Activated naive CD4-positive, alpha-beta T cell treated with anti-CD3 and anti-CD28 coated beads, Interleukin-2, amount 10 ng/mL, durations not matched to agents 7 days and 5 days (primary cell): ENCODE results near the gene SEMA4D.
"Not testable (repeated sequence)": the region's sequence is repeated elsewhere in the genome, so short reads cannot be mapped to it uniquely, and the experiment has no call there.

ENCODE experiments used
- CTCF ChIA-PET: fragments of 350-600 bp; sonication (Branson Sonifier 250); formaldehyde crosslinking; loops from one replicate; lab custom pipeline; 2021; ENCODE audit warnings: antibody characterized with exemption; lab: Charles Lee
- DNase-seq: peaks from one replicate; pipeline ENCODE4 v3.0.0-alpha.2; 2020
- H3K27ac Mint-ChIP-seq: one replicate; pipeline ENCODE4 v1.8.0; 2021; ENCODE audit warnings: mild to moderate bottlenecking, moderate library complexity, mixed read lengths
- H3K27me3 Mint-ChIP-seq: one replicate; pipeline ENCODE4 v1.8.0; 2021; ENCODE audit warnings: mild to moderate bottlenecking, mixed read lengths
- H3K36me3 Mint-ChIP-seq: one replicate; pipeline ENCODE4 v1.8.0; 2021; ENCODE audit warnings: mixed read lengths
- H3K4me1 Mint-ChIP-seq: one replicate; pipeline ENCODE4 v1.8.0; 2021; ENCODE audit warnings: mixed read lengths
- H3K4me3 Mint-ChIP-seq: one replicate; pipeline ENCODE4 v1.8.0; 2021; ENCODE audit warnings: mild to moderate bottlenecking, moderate library complexity, mixed read lengths
- H3K9me3 Mint-ChIP-seq: one replicate; pipeline ENCODE4 v1.8.0; 2021; ENCODE audit warnings: mixed read lengths

The SEMA4D gene

DNA sequence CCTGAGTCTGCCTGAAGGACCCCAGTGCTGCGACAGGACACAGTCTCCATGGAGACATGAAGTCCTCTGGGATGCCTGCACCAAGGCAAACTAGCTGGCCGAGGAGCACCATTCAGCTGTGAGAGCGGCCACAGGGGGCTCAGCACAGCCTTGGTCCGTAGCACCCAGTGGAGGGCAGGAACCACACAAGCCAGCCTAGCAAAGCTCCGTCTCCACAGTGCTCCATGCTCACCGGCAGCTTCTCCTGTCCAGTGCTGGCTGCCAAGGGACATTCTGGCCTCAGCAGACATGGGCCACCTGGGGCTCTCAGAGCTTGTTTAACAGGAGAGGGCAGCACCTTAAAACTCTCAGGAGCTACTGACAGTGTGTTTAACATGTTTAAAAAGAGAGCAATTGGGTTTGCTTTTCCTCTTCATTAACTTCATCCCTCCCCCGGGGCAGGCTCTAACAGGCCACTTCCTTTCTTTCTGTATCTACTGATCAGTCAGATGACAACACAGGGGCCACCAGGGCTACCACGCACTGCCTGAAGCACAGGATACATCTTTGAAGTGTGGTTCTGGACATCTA lies 122.6 kb downstream of the SEMA4D start:
- H3K27me3 Mint-ChIP-seq, result no peaks in the 10 kb centered on the region
- peaks cover 60% of the 10 kb centered on the region for H3K4me1 Mint-ChIP-seq
- H3K27ac Mint-ChIP-seq, result peak overlapping the region; percentile 62
- DNase-seq, result peak; percentile 61
- CTCF ChIA-PET, result interaction anchor here (1.0 to 1.1 kb wide), 2 partner anchors 27 to 155 kb away, joined by 3 read pairs; no protein-coding TSS in a partner anchor
- no peak overlapping the region for H3K4me3 Mint-ChIP-seq
- no peaks in the 10 kb centered on the region for H3K9me3 Mint-ChIP-seq
- H3K36me3 Mint-ChIP-seq, result peaks cover 39% of the 10 kb centered on the region

DNA sequence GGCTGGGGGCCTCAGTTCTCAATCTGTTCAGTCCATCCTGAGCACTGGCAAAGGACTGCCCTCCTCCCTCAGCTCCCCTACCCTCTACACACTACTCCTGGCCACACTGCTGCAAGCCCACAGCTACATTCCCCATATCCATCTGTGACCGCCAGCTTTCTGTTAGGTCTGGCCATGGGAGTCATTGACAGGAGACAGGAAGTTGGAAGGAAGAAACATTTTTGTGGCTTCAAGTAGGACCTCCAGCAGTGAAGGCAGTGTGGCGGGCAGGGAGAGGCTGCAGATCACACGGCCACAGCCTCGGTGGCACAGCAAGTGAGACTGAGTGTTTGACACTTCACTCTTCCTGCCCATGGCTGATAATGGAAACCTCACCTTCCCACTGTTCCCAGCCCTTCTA lies 123.7 kb downstream of the SEMA4D start:
- Mint-ChIP-seq H3K27ac (peak overlapping the region; percentile 62), H3K27me3 (no peaks in the 10 kb centered on the region), H3K36me3 (peaks cover 33% of the 10 kb centered on the region), H3K4me1 (peaks cover 49% of the 10 kb centered on the region), H3K9me3 (no peaks in the 10 kb centered on the region), H3K4me3 (no peak overlapping the region)
- DNase-seq, result no peak
- CTCF ChIA-PET, result no interaction called here

DNA sequence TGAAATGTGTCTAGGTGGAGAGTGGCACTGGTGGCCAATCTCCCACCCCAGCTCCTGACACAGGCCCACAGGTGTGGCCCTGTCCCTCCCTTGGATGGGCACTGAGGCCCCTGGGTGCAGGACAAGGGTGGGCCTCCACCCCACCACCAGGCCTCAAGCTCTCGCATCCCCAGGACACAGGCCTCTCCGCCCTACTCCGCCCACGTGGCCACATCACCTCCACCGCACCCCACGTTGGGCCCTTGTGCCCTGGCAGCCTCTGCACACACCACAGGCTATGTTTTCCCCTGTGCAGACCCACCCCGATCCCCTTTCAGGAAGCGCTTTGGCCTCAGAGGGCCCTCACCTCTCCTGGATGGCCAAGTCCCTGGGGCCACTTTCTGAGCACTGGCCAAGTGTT lies 124.9 kb downstream of the SEMA4D start:
- H3K27ac Mint-ChIP-seq, result peak overlapping the region; percentile 77
- CTCF ChIA-PET, result interaction anchor here (0.6 kb wide), 1 partner anchor 203 kb away, joined by 3 read pairs; no protein-coding TSS in a partner anchor
- peaks cover 22% of the 10 kb centered on the region for H3K36me3 Mint-ChIP-seq
- H3K27me3 Mint-ChIP-seq, result no peaks in the 10 kb centered on the region
- H3K4me3 Mint-ChIP-seq, result no peak overlapping the region
- H3K9me3 Mint-ChIP-seq, result no peaks in the 10 kb centered on the region
- no peak for DNase-seq
- peaks cover 45% of the 10 kb centered on the region for H3K4me1 Mint-ChIP-seq

DNA sequence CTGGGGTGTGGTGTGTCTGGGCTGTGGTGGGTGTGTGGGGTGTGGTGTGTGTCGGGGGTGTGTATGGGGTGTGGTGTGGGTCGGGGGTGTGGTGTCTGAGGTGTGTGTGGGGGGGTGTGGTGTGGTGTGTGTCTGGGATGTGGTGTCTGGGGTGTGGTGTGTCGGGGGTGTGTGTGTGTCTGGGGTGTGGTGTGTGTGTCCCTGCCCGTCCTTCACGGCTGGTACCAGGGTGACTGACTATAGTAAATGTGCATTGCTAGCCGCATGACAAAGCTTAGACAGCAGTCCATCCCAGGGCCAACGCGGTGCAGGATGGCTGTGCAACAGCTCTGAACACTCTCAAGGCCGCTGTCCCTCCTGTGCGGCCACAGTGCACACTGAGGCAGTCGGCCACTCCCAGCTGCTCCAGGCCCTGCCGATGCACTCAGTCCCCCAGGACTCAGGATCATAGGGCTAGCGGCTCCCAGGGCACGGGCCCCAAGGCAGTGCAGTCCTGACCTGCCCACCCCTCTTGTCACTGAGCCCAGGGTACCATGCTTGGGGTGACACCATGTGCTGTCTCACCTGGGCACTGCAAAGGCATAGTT lies 125.6 kb downstream of the SEMA4D start:
- Mint-ChIP-seq H3K4me1 (peaks cover 44% of the 10 kb centered on the region), H3K27me3 (no peaks in the 10 kb centered on the region), H3K9me3 (no peaks in the 10 kb centered on the region), H3K27ac (peak overlapping the region; percentile 77), H3K36me3 (peaks cover 15% of the 10 kb centered on the region), H3K4me3 (no peak overlapping the region)
- CTCF ChIA-PET, result no interaction called here
- DNase-seq, result peak; percentile 52

DNA sequence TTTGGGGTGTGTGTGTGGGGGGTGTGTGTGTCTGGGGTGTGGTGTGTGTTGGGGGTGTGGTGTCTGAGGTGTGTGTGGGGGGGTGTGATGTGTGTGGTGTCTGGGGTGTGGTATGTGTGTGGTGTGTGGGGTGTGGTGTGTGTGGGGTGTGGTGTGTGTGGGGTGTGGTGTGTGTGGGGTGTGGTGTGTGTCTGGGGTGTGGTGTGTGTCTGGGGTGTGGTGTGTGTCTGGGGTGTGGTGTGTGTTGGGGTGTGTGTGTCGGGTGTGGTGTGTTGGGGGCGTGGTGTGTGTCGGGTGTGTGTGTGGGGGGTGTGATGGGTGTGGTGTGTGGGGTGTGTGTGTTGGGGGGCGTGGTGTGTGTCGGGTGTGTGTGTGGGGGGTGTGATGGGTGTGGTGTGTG lies 126.1 kb downstream of the SEMA4D start:
- H3K4me3 Mint-ChIP-seq, result not testable (repeated sequence)

DNA sequence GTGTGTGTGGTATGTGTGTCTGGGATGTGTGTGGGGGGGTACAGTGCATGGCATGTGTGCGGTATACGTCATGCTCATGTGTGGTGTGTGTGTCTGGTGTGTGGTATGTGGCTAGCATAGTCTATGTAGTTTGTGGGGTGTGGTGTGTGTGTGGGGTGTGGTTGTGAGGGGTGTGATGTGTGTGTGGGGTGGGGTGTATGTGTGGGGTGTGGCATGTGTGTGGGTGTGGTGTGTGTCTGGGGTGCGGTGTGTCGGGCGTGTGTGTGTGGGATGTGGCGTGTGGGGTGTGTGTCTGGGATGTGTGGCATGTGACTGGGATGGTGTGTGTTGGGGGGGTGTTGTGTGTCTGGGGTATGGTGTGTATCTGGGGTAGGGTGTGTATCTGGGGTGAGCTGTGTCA lies 127.3 kb downstream of the SEMA4D start:
- H3K4me1 Mint-ChIP-seq, result peaks cover 28% of the 10 kb centered on the region

More for the DNA sequence above, 126.1 kb downstream of the SEMA4D start:
- H3K4me1 Mint-ChIP-seq, result peaks cover 38% of the 10 kb centered on the region
- H3K27me3 Mint-ChIP-seq, H3K27ac Mint-ChIP-seq, CTCF ChIA-PET, DNase-seq, H3K9me3 Mint-ChIP-seq: not testable (repeated sequence)
- H3K36me3 Mint-ChIP-seq, result peaks cover 10% of the 10 kb centered on the region

DNA sequence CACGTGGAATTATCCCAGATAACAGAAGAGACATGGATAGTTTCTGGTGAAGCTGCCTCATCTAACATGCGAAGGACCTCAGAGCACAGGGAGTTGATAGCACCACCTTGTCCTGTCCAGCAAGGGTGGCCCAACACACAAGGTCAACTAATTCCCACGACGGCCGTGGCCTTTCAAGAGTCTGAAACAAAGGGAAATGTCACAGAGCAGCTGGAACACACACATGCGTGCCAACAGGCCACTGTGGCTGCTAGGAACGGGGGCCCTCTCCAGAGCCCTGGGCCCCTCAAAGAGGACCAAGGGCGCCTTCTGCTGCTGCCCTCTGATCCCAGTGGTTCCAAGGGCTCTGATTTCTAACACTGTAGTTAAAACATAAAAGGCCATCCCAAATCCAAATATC lies 128.9 kb downstream of the SEMA4D start:
- Mint-ChIP-seq H3K9me3 (no peaks in the 10 kb centered on the region), H3K27ac (no peak overlapping the region)

More for the DNA sequence above, 127.3 kb downstream of the SEMA4D start:
- H3K27ac Mint-ChIP-seq, result no peak overlapping the region
- no peak for DNase-seq
- H3K36me3 Mint-ChIP-seq, result peaks cover 5% of the 10 kb centered on the region
- CTCF ChIA-PET, result no interaction called here
- H3K9me3 Mint-ChIP-seq, result no peaks in the 10 kb centered on the region
- no peak overlapping the region for H3K4me3 Mint-ChIP-seq
- no peaks in the 10 kb centered on the region for H3K27me3 Mint-ChIP-seq

DNA sequence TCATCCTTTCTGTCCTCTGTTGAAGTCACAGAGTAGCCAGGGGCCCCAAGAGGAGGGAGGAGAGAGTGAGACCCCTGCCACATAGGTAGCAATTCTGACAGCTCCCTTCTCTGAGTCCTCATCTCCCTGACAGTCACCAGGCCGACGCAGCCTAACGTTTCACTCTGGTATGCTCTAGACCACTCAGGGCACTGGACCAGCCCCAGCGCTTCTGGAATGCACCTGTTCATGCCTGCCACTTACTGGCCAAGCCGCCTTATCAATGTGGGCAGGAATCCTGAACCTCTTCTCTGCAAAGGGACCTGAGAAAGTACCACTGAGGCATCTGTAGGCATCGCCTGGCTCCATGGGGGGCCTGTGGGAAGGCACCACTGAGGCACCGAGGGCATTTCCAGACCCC lies 129.4 kb downstream of the SEMA4D start:
- H3K27ac Mint-ChIP-seq, result no peak overlapping the region
- H3K9me3 Mint-ChIP-seq, result no peaks in the 10 kb centered on the region
- no peaks in the 10 kb centered on the region for H3K27me3 Mint-ChIP-seq
- CTCF ChIA-PET, result no interaction called here
- H3K36me3 Mint-ChIP-seq, result peaks cover 4% of the 10 kb centered on the region
- H3K4me3 Mint-ChIP-seq, result no peak overlapping the region
- no peak for DNase-seq
- peaks cover 11% of the 10 kb centered on the region for H3K4me1 Mint-ChIP-seq

More for the DNA sequence above, 128.9 kb downstream of the SEMA4D start:
- CTCF ChIA-PET, result no interaction called here
- Mint-ChIP-seq H3K4me1 (peaks cover 15% of the 10 kb centered on the region), H3K36me3 (peaks cover 4% of the 10 kb centered on the region), H3K4me3 (no peak overlapping the region), H3K27me3 (no peaks in the 10 kb centered on the region)
- DNase-seq, result no peak

DNA sequence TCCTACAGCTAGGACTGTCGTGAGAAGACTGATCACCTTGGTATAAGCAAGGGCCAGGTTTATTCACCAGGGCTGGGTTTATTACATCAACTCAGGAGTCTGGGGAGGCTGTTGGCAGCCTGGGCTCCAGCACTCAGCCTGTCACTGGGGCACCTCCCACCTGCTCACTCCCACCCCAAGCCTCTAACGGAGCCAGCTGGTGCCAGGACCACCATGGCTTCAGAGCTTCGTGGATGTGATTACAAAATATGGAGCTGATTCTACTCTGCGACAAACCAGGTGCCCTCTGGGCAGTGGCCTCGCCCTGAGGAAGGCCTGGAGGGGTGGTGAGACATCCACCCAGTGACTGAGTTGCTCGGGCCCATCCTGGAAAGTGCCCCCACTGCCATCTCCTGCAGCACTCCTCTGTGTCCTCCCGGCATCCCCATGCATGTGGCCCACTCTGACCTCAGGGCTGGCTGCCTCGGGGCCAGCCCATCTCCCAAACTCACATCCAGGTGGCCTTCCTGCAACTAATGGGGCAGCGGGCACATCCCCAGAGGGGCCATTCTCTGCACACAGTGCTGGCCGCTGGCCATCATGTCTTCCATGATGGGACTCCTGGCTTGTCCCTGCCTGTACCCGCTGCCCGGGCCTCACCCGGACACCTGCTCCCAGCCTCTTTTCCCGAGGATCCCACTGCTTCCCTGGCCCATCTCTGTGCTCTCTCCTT lies 130.0 kb downstream of the SEMA4D start:
- no peaks in the 10 kb centered on the region for H3K27me3 Mint-ChIP-seq

DNA sequence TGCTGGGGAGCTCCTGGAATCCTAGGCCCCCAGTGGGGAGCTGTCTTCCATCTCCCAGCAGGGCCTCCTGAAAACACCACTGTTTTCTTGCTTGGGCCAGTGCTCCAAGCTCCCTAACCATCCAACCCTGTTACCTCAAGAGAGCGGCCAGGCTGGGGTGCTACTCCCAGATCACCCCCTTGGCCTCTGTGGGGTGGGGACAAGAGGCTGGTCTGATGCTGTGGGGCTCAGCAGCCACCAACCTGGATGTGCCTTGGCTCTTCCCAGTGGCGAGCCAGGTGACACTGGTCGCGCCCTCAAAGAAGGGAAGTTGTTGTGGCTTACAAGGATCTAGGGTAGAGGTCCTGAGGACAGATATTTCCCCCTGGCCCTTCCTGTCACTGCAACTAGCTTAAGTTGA lies 130.6 kb downstream of the SEMA4D start:
- peaks cover 1% of the 10 kb centered on the region for H3K4me1 Mint-ChIP-seq
- H3K27me3 Mint-ChIP-seq, result no peaks in the 10 kb centered on the region
- H3K9me3 Mint-ChIP-seq, result no peaks in the 10 kb centered on the region
- no peak overlapping the region for H3K27ac Mint-ChIP-seq
- no peak overlapping the region for H3K4me3 Mint-ChIP-seq
- H3K36me3 Mint-ChIP-seq, result peaks cover 5% of the 10 kb centered on the region
- DNase-seq, result peak; percentile 18
- CTCF ChIA-PET, result no interaction called here

More for the DNA sequence above, 130.0 kb downstream of the SEMA4D start:
- Mint-ChIP-seq H3K9me3 (no peaks in the 10 kb centered on the region), H3K36me3 (peaks cover 6% of the 10 kb centered on the region), H3K27ac (peak overlapping the region; percentile 46), H3K4me1 (peaks cover 5% of the 10 kb centered on the region), H3K4me3 (no peak overlapping the region)
- CTCF ChIA-PET, result no interaction called here
- no peak for DNase-seq

DNA sequence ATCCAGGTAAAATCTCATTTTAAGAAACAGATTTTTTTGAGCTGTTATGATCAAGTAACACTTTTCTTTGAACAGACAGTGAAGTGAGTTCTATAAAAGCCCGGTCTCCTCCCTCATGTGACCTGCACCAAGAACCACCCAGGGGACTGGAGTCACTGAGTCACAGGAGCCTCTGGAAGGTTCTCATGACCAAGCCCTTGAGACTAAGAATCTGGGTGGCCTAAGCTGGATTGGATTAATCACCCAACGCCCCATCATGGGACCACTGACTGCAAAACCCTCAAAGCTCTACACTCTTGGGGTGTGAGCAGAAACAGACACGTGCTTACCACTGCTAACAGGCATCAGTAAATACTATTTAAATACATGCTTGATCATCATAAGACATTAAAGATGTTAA lies 131.2 kb downstream of the SEMA4D start:
- Mint-ChIP-seq H3K36me3 (peaks cover 9% of the 10 kb centered on the region), H3K27ac (no peak overlapping the region), H3K4me1 (no peaks in the 10 kb centered on the region), H3K27me3 (no peaks in the 10 kb centered on the region), H3K9me3 (no peaks in the 10 kb centered on the region), H3K4me3 (no peak overlapping the region)
- peak; percentile 17 for DNase-seq
- CTCF ChIA-PET, result interaction anchor here (1.2 kb wide), 1 partner anchor 182 kb away, joined by 3 read pairs; no protein-coding TSS in a partner anchor

DNA sequence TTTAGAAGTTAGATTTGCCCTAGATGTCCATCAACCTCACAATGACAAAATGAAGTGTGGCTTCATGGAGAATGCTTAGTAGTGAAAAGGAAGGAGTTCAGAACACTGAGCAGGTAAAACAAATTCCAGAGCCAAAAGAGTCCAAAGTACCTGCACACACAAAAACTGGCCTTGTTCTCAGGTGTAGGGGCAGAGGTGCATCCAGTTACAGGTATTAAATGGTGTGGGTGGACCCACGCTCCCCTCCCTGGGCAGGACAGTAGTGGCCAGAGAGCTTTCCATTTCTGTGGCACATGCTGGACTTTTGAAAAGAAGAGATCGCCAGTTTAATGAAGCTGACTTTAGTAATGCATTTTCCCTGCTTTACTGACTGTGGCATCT lies 132.4 kb downstream of the SEMA4D start:
- Mint-ChIP-seq H3K27me3 (no peaks in the 10 kb centered on the region), H3K36me3 (peaks cover 21% of the 10 kb centered on the region), H3K9me3 (no peaks in the 10 kb centered on the region), H3K4me1 (no peaks in the 10 kb centered on the region), H3K4me3 (no peak overlapping the region), H3K27ac (no peak overlapping the region)
- CTCF ChIA-PET, result interaction anchor here (1.2 kb wide), 1 partner anchor 183 kb away, joined by 3 read pairs; no protein-coding TSS in a partner anchor
- no peak for DNase-seq

DNA sequence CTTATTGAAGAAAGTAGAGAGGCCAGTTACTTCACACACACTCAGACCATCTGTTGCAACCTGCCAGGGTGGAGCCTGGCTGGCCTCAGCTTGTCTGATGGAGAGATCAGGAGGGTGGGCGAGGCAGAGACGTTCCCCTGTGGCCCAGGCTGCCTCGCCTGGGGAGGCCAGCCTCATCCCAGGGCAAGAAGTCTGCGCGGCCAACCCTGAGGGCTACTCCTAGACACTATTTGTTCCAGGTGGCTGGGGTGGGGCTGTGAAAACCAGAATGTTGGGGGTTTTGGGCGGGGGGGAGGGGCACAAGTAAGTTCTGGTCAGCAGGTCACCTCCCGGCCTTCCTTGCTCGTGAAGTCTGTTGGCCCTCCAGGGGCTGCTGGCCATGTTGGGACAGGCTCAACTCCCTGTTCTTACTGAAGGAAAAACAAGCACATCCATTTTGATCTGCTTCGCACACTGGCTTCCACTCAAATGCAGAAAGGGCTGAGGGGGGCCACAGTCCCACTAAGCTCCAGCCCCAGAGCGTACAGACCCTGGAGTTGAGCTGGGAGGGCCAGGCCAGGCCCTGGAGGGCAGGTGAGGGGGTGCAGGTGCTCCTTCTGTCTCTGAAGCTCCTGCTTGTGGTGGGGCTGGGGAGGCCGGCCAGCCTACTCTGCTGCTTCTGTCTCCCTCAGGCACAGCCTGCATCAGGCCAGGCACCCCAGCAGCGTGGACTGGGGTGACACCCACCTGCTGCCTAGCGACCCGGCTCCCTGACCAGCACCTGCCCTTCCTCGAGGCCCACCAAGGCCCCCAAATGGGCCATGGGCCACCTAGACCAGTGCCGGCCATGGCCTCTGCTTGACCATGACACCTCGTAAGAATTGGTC lies 133.0 kb downstream of the SEMA4D start:
- CTCF ChIA-PET, result no interaction called here
- no peak overlapping the region for H3K4me3 Mint-ChIP-seq
- H3K4me1 Mint-ChIP-seq, result peaks cover 2% of the 10 kb centered on the region
- H3K36me3 Mint-ChIP-seq, result peaks cover 25% of the 10 kb centered on the region
- H3K9me3 Mint-ChIP-seq, result no peaks in the 10 kb centered on the region
- H3K27ac Mint-ChIP-seq, result no peak overlapping the region
- no peaks in the 10 kb centered on the region for H3K27me3 Mint-ChIP-seq
- peak; percentile 19 for DNase-seq
